Body of pancreas (tissue), 4 donors: Measurements from ENCODE around the gene CNTNAP2.

Experiments
- POLR2A ChIP-seq, 3 donors: fragments of 450-650 bp; IDR thresholded peaks; one replicate each; pipeline ENCODE4 v1.6.1; 2016; ENCODE audit warnings: antibody characterized with exemption in 3 of 3, mild to moderate bottlenecking in 2 of 3
- TF ChIP-seq, protein P1 (sequence below), 7 experiments: fragments of 450-650 bp in 4 of 7; fragments of 200-600 bp in 3 of 7; sonication (generic) in 3 of 7; IDR thresholded peaks; one replicate each; pipeline ENCODE4 v1.5.1; 2016 to 2019; ENCODE audit warnings: antibody characterized with exemption in 7 of 7

DNA sequence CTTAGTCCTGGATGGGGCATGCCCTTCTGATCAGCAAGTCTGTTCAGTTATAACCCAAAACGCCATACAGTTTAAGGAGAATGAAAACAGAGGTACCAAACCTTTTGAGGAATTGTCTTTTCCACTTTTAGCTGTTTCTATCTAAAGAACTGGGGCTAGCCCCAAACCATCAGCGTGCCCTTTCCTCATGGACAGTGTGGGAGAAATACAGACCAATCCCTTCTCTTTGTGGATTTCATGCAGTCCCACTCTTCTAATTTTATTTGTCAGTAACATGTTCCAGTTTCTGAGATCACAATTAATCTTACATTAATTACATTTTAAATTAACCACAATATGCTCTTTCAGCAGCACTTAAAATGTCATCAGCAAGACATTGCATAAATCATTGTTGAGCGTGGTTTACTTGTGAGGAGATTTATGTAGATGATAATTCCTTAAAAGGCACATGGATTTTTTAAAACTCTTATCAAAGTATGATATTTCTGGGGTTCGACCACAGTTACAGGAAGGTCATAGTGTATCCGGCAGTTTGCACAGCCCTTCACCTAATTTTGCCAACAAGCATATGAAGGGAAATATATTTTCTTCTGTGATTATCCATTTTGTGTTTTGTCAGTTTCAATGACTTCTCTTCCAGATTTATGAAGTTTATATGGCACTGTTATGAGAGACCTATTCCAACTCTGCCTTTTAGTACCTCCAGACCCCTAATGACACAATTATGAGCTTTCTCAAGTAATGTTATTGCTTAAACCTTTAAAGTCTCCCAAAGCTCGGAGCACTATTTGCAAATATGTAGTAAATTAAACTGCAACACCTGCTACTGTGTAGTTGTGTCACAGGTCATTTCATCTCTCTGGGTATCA, 1605.6 kb downstream of the CNTNAP2 start:
- TF ChIP-seq, protein P1, sequence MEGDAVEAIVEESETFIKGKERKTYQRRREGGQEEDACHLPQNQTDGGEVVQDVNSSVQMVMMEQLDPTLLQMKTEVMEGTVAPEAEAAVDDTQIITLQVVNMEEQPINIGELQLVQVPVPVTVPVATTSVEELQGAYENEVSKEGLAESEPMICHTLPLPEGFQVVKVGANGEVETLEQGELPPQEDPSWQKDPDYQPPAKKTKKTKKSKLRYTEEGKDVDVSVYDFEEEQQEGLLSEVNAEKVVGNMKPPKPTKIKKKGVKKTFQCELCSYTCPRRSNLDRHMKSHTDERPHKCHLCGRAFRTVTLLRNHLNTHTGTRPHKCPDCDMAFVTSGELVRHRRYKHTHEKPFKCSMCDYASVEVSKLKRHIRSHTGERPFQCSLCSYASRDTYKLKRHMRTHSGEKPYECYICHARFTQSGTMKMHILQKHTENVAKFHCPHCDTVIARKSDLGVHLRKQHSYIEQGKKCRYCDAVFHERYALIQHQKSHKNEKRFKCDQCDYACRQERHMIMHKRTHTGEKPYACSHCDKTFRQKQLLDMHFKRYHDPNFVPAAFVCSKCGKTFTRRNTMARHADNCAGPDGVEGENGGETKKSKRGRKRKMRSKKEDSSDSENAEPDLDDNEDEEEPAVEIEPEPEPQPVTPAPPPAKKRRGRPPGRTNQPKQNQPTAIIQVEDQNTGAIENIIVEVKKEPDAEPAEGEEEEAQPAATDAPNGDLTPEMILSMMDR (IDR thresholded peaks at IDR 0.05): no peak
- no peak for TF ChIP-seq POLR2A (IDR thresholded peaks at IDR 0.05)
